A673 (cell line): Measurements from ENCODE around the gene CCDC174.

Experiments used
- EZH2 ChIP-seq: fragments of 200-600 bp; sonication (generic); IDR thresholded peaks from 2 replicates; pipeline ENCODE4 v1.6.1; 2017; ENCODE audit warnings: borderline replicate concordance, low read depth, mild to moderate bottlenecking, mixed read lengths, antibody characterized with exemption, low read length; ENCODE audit not compliant: poor library complexity, severe bottlenecking
- TF ChIP-seq, protein P1 (sequence below): fragments of 300-800, 200-600 bp; sonication (generic); conservative IDR thresholded peaks from 2 replicates; pipeline ENCODE4 v1.5.1; 2017; ENCODE audit warnings: low read depth, mild to moderate bottlenecking, antibody characterized with exemption, low read length, moderate library complexity, mixed read lengths

GRCh38 chr3:14641346-14641745 lies 10.2 kb upstream of the CCDC174 start:
- TF ChIP-seq, protein P1, sequence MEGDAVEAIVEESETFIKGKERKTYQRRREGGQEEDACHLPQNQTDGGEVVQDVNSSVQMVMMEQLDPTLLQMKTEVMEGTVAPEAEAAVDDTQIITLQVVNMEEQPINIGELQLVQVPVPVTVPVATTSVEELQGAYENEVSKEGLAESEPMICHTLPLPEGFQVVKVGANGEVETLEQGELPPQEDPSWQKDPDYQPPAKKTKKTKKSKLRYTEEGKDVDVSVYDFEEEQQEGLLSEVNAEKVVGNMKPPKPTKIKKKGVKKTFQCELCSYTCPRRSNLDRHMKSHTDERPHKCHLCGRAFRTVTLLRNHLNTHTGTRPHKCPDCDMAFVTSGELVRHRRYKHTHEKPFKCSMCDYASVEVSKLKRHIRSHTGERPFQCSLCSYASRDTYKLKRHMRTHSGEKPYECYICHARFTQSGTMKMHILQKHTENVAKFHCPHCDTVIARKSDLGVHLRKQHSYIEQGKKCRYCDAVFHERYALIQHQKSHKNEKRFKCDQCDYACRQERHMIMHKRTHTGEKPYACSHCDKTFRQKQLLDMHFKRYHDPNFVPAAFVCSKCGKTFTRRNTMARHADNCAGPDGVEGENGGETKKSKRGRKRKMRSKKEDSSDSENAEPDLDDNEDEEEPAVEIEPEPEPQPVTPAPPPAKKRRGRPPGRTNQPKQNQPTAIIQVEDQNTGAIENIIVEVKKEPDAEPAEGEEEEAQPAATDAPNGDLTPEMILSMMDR, result no peak
- TF ChIP-seq EZH2, result no peak
